Measurements from ENCODE around the gene ZFYVE27. TPM values are rescaled to one million over a fixed set of nuclear protein-coding genes. Genes with fewer than 3 reads are reported as not detected.

Gene ZFYVE27
- total RNA-seq (2021) (26.8 and 31.7 TPM in 2 replicates), Bru-seq, nascent RNA (percentile 81 among the genes with signal in this experiment), BruChase-seq, experiment 1, labeled RNA remaining after a 2-hour chase (percentile 93 among the genes with signal in this experiment), BruChase-seq, experiment 2, labeled RNA remaining after a 6-hour chase (percentile 79 among the genes with signal in this experiment)
- long read RNA-seq, partial matches to known transcripts = 2 of 44 reads
- long read RNA-seq, other reads (novel, unspliced or antisense) = 35 of 44 reads

GRCh38 chr10:97736902-97737769, at the start of gene ZFYVE27:
Gene ZFYVE27 (plus strand): TSS chr10:97737128. CDS start chr10:97738478, 1,350 bp downstream.
- TSS peak; percentile 32 for BruUV-seq (replicated peaks)
- H3K4me1 ChIP-seq (ENCODE audit: insufficient read depth, low read length, poor library complexity, severe bottlenecking) = peaks cover 15% of the 10 kb centered on the region
- intact Hi-C loops (cut with micrococcal nuclease; ENCODE audit: unreplicated experiment) = no loop called here
- H3K27me3 ChIP-seq (replicated peaks; ENCODE audit: insufficient read depth, low read depth, low read length, poor library complexity) = no peaks in the 10 kb centered on the region
- TF ChIP-seq, protein P1, sequence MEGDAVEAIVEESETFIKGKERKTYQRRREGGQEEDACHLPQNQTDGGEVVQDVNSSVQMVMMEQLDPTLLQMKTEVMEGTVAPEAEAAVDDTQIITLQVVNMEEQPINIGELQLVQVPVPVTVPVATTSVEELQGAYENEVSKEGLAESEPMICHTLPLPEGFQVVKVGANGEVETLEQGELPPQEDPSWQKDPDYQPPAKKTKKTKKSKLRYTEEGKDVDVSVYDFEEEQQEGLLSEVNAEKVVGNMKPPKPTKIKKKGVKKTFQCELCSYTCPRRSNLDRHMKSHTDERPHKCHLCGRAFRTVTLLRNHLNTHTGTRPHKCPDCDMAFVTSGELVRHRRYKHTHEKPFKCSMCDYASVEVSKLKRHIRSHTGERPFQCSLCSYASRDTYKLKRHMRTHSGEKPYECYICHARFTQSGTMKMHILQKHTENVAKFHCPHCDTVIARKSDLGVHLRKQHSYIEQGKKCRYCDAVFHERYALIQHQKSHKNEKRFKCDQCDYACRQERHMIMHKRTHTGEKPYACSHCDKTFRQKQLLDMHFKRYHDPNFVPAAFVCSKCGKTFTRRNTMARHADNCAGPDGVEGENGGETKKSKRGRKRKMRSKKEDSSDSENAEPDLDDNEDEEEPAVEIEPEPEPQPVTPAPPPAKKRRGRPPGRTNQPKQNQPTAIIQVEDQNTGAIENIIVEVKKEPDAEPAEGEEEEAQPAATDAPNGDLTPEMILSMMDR (conservative IDR thresholded peaks at IDR 0.05; ENCODE audit: low read depth, low read length) = no peak
- no peak for TF ChIP-seq EZH2 (IDR thresholded peaks at IDR 0.05; ENCODE audit: borderline replicate concordance, low read depth, low read length, poor library complexity, severe bottlenecking)
- ChIA-PET CTCF (interaction anchor here (0.7 to 1.0 kb wide), 2 partner anchors 26 to 50 kb away, joined by 3 to 4 read pairs; partner anchors contain the start of gene AVPI1), POLR2A (ENCODE audit: low non-redundant PET) (no interaction called here)
- H3K36me3 ChIP-seq (ENCODE audit: insufficient read depth, low read length, poor library complexity, severe bottlenecking) = peaks cover 3% of the 10 kb centered on the region
- H3K27ac ChIP-seq (ENCODE audit: low read depth, low read length, poor library complexity, severe bottlenecking) = peak within 1 kb of the TSS; percentile 87
- H3K9me3 ChIP-seq (ENCODE audit: low read depth, low read length, poor library complexity, severe bottlenecking) = no peaks in the 10 kb centered on the region
- peak within 1 kb of the TSS; percentile 80 for H3K4me3 ChIP-seq (ENCODE audit: low read depth, low read length, poor library complexity, severe bottlenecking)
- DNase-seq (ENCODE audit: low spot score) = peak; percentile 97

DNA sequence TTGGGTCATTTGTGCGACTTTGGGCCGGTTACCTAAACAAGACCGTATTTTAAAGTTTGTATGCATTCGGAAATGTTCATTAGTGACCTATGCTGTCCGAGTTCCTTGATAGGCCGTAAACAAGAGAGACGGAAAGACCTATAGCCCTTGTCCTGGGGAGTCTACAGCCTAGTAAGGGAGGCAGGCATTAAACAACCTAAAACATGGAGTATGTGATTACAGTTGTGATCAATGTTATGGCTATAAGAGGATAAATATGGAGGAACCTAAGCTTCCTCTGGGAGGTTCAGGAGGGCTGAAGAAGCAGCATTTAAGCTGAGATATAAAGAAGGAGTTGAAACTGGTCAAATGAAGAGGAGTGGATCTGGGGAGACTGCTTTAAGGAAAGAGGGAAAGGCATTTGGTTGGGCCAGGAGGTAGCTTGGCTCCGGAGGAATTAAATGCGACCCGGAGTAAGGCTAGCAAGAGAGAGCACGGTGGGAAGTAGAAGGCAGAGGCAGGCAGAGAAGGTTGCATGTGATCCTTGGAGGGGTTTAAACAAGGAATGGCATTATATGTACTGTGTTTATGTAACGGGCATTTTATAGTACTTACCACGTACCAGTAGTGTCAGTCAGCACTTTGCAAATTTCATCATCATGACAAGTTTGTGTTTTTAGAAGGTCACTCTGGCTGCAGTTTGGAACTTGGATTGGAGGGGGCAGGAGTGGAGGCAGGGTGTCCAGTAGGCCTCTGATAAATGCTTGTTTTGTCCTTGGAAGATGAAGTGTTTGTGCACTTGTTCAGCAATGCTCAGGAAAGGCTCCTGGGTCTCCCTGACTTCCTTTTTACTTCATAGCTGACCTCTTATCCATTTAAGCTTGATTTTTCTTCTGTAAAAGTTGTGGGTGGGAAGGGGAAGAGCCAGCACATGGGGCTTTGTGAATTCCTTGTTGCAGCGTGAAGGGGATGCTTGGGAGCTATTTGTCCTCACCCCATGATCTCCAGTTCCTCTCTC, 48.8 kb upstream of the ZFYVE27 start:
- H3K4me3 ChIP-seq (ENCODE audit: low read depth, low read length, poor library complexity, severe bottlenecking) = peak overlapping the region; percentile 61
- H3K4me1 ChIP-seq (ENCODE audit: insufficient read depth, low read length, poor library complexity, severe bottlenecking) = peaks cover 9% of the 10 kb centered on the region
- H3K9me3 ChIP-seq (ENCODE audit: low read depth, low read length, poor library complexity, severe bottlenecking) = no peaks in the 10 kb centered on the region
- H3K36me3 ChIP-seq (ENCODE audit: insufficient read depth, low read length, poor library complexity, severe bottlenecking) = no peaks in the 10 kb centered on the region
- ChIA-PET CTCF (interaction anchor here (0.7 to 1.9 kb wide), 4 partner anchors 10 to 21 kb away, joined by 4 to 12 read pairs (median 10); no protein-coding TSS in a partner anchor), POLR2A (ENCODE audit: low non-redundant PET) (interaction anchor here (0.6 to 0.7 kb wide), 2 partner anchors 29 to 214 kb away, joined by 3 read pairs; no protein-coding TSS in a partner anchor)
- no peaks in the 10 kb centered on the region for H3K27me3 ChIP-seq (replicated peaks; ENCODE audit: insufficient read depth, low read depth, low read length, poor library complexity)
- TF ChIP-seq, protein P1 (conservative IDR thresholded peaks at IDR 0.05; ENCODE audit: low read depth, low read length) = no peak
- no peak for TF ChIP-seq EZH2 (IDR thresholded peaks at IDR 0.05; ENCODE audit: borderline replicate concordance, low read depth, low read length, poor library complexity, severe bottlenecking)
- BruUV-seq (replicated peaks) = TSS peak; percentile 92
- intact Hi-C loops (cut with micrococcal nuclease; ENCODE audit: unreplicated experiment) = loop anchor here (5.0 kb wide), 1 partner anchor 46 kb away; the partner anchor contains the start of gene PI4K2A
- no peak for DNase-seq (ENCODE audit: low spot score)
- H3K27ac ChIP-seq (ENCODE audit: low read depth, low read length, poor library complexity, severe bottlenecking) = peak overlapping the region; percentile 79

Data from A673 (cell line).